ENCODE results near the gene SEMA7A. TPM values are rescaled to one million over a fixed set of nuclear protein-coding genes. Genes with fewer than 3 reads are reported as not detected.
A peak's percentile ranks its signal among the peaks of the same experiment; 100 is the strongest.
"Not testable (repeated sequence)": the region's sequence is repeated elsewhere in the genome, so short reads cannot be mapped to it uniquely, and the experiment has no call there.

The SEMA7A gene
- total RNA-seq (8.7 and 11.9 TPM in 2 replicates), polyA plus RNA-seq (0.99 and 3.3 TPM in 2 replicates)

GRCh38 chr15:74433592-74434262 is at the start of gene SEMA7A:
Gene SEMA7A (minus strand): TSS chr15:74433958. CDS start chr15:74433918, 40 bp downstream.
- TF ChIP-seq CTCF (IDR thresholded peaks at IDR 0.05; ENCODE audit: low read depth, low read length) = no peak
- Histone ChIP-seq H3K9me3 (ENCODE audit: low read depth) (no peaks in the 10 kb centered on the region), H3K27me3 (no peaks in the 10 kb centered on the region), H3K4me3 (peak within 1 kb of the TSS; percentile 78), H3K27ac (peak within 1 kb of the TSS; percentile 57), H3K4me1 (ENCODE audit: low read depth) (peaks cover 16% of the 10 kb centered on the region), H3K36me3 (no peaks in the 10 kb centered on the region)
- DNase-seq (ENCODE audit: low read depth in 1 of 2, low spot score in 1 of 2) = peak; percentile 80 to 88

GRCh38 chr15:74482661-74483060 is 48.9 kb upstream of the SEMA7A start:
- no peak overlapping the region for H3K4me3 ChIP-seq
- H3K4me1 ChIP-seq (ENCODE audit: low read depth) = no peaks in the 10 kb centered on the region
- H3K36me3 ChIP-seq = no peaks in the 10 kb centered on the region
- no peaks in the 10 kb centered on the region for H3K27me3 ChIP-seq
- DNase-seq (ENCODE audit: low read depth in 1 of 2, low spot score in 1 of 2) = no peak
- no peak overlapping the region for H3K27ac ChIP-seq
- no peak for TF ChIP-seq CTCF (IDR thresholded peaks at IDR 0.05; ENCODE audit: low read depth, low read length)
- H3K9me3 ChIP-seq (ENCODE audit: low read depth) = no peaks in the 10 kb centered on the region

GRCh38 chr15:74480364-74480763 is 46.6 kb upstream of the SEMA7A start:
- not testable (repeated sequence) for H3K36me3 ChIP-seq; H3K4me1 ChIP-seq (ENCODE audit: low read depth); DNase-seq (ENCODE audit: low read depth in 1 of 2, low spot score in 1 of 2); H3K9me3 ChIP-seq (ENCODE audit: low read depth); H3K27ac ChIP-seq; H3K27me3 ChIP-seq; H3K4me3 ChIP-seq

GRCh38 chr15:74471621-74472020 is 37.9 kb upstream of the SEMA7A start:
- not testable (repeated sequence) for H3K36me3 ChIP-seq; H3K9me3 ChIP-seq (ENCODE audit: low read depth); DNase-seq (ENCODE audit: low read depth in 1 of 2, low spot score in 1 of 2); H3K27ac ChIP-seq; H3K27me3 ChIP-seq; H3K4me1 ChIP-seq (ENCODE audit: low read depth); H3K4me3 ChIP-seq

GRCh38 chr15:74470631-74471395 is 37.1 kb upstream of the SEMA7A start:
- Histone ChIP-seq H3K4me1 (ENCODE audit: low read depth) (no peaks in the 10 kb centered on the region), H3K36me3 (no peaks in the 10 kb centered on the region), H3K4me3 (no peak overlapping the region), H3K9me3 (ENCODE audit: low read depth) (no peaks in the 10 kb centered on the region), H3K27me3 (no peaks in the 10 kb centered on the region), H3K27ac (no peak overlapping the region)
- no peak for TF ChIP-seq CTCF (IDR thresholded peaks at IDR 0.05; ENCODE audit: low read depth, low read length)
- no peak for DNase-seq (ENCODE audit: low read depth in 1 of 2, low spot score in 1 of 2)

GRCh38 chr15:74468341-74469032 is 34.7 kb upstream of the SEMA7A start:
- Histone ChIP-seq H3K9me3 (ENCODE audit: low read depth) (no peaks in the 10 kb centered on the region), H3K27me3 (no peaks in the 10 kb centered on the region), H3K27ac (no peak overlapping the region), H3K4me3 (no peak overlapping the region), H3K4me1 (ENCODE audit: low read depth) (no peaks in the 10 kb centered on the region), H3K36me3 (no peaks in the 10 kb centered on the region)
- no peak for DNase-seq (ENCODE audit: low read depth in 1 of 2, low spot score in 1 of 2)
- TF ChIP-seq CTCF (IDR thresholded peaks at IDR 0.05; ENCODE audit: low read depth, low read length) = no peak

Data from cardiac muscle cell (in vitro differentiated cells and primary cell).